Stimulated activated memory B cell treated with anti-CD40 and anti-IgM and Interleukin-4, amounts not matched to agents 10 μg/mL and 1 μg/mL and 100 μg/mL, for 72 hours (primary cell): ENCODE data around the gene VPS54.
A peak's percentile ranks its signal among the peaks of the same experiment; 100 is the strongest.
"Not testable (repeated sequence)": the region's sequence is repeated elsewhere in the genome, so short reads cannot be mapped to it uniquely, and the experiment has no call there.

Source experiments
- ATAC-seq: fragments of 150-1000 bp; cut with Tn5 transposase; 2 replicates; pipeline ENCODE4 v1.10.0; 2021
- H3K27ac Mint-ChIP-seq: one replicate; pipeline ENCODE4 v1.8.0; 2022; ENCODE audit warnings: mild to moderate bottlenecking, mixed read lengths
- H3K27me3 Mint-ChIP-seq: one replicate; pipeline ENCODE4 v1.8.0; 2022; ENCODE audit warnings: mixed read lengths
- H3K36me3 Mint-ChIP-seq: one replicate; pipeline ENCODE4 v1.8.0; 2022; ENCODE audit warnings: mixed read lengths
- H3K4me1 Mint-ChIP-seq: one replicate; pipeline ENCODE4 v1.8.0; 2022; ENCODE audit warnings: mixed read lengths
- H3K4me3 Mint-ChIP-seq: one replicate; pipeline ENCODE4 v1.8.0; 2022; ENCODE audit warnings: mild to moderate bottlenecking, moderate library complexity, mixed read lengths
- H3K9me3 Mint-ChIP-seq: one replicate; pipeline ENCODE4 v1.8.0; 2022; ENCODE audit warnings: mixed read lengths

VPS54 gene

DNA sequence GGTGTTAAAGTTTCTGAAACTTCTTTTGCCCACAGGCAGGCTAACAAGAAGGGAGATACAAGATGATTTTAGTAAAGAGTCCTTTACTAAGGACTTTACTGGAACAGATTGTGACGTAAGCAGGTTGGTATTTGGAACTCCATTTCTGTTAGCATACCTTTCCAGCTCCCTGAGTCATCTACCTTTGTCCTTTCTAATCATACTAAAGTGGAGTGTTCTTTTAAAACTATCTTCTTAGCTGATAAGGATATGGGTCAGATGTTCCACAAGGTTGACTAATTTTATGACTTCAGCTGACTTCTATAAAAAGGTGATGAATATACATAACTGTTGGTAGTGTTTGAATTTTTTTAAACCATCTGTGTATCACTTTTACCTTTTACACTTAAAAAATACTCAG, 156.4 kb downstream of the VPS54 start:
- no peaks in the 10 kb centered on the region for H3K9me3 Mint-ChIP-seq
- H3K4me1 Mint-ChIP-seq: peaks cover 15% of the 10 kb centered on the region
- H3K36me3 Mint-ChIP-seq: peaks cover 23% of the 10 kb centered on the region
- no peak for ATAC-seq
- no peaks in the 10 kb centered on the region for H3K27me3 Mint-ChIP-seq
- H3K27ac Mint-ChIP-seq: no peak overlapping the region
- H3K4me3 Mint-ChIP-seq: no peak overlapping the region

DNA sequence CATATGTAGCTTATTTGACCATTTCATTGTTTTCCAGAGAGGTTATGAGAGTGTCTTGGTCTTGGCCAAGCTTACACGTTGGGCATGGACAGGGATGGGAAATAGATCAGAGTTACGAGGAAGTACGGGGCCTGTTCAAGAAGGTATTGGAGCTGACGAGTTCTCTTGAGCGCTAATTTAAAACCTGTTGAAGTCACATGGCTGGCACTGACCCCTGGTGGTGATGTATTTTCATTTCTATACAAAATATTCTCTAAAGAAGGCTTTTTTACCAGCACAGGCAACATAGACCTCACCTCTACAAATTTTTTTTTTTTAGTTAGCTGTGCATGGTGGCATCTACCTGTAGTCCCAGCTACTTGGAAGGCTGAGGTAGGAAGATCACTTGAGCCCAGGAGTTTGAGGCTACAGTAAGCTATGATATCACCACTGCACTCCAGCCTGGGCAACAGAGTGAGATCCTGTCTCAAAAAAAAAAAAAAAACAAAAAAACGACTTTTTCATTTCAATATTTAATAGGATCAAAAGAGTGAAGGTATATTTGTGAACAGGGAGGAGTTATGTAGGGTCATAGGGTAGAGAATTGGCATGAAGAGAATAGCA, 157.9 kb downstream of the VPS54 start:
- peaks cover 12% of the 10 kb centered on the region for H3K4me1 Mint-ChIP-seq
- no peaks in the 10 kb centered on the region for H3K27me3 Mint-ChIP-seq
- no peak overlapping the region for H3K27ac Mint-ChIP-seq
- peak; percentile 57 for ATAC-seq
- no peaks in the 10 kb centered on the region for H3K9me3 Mint-ChIP-seq
- no peak overlapping the region for H3K4me3 Mint-ChIP-seq
- H3K36me3 Mint-ChIP-seq: peaks cover 30% of the 10 kb centered on the region

DNA sequence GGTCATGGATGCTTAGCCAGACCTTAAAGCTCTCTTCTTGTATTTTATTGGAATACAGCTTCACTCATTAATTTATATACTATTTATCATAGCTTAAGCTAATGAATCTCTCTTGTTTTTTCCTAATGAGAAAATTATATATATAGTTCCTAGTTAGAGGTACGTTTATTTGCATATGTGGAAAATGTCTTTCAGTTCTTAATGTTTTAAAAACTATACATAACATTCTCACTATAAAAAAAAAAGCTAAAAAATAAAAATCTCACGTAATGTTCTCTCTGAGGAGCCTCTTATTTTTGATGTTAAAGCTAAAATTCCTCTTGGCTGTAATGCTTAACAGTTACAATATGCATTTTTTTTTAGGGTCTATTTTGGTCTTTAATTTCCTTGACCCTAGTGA, 160.9 kb downstream of the VPS54 start:
- Mint-ChIP-seq H3K9me3 (no peaks in the 10 kb centered on the region), H3K4me3 (no peak overlapping the region), H3K27me3 (no peaks in the 10 kb centered on the region), H3K36me3 (peaks cover 27% of the 10 kb centered on the region), H3K4me1 (peaks cover 21% of the 10 kb centered on the region), H3K27ac (no peak overlapping the region)
- no peak for ATAC-seq

DNA sequence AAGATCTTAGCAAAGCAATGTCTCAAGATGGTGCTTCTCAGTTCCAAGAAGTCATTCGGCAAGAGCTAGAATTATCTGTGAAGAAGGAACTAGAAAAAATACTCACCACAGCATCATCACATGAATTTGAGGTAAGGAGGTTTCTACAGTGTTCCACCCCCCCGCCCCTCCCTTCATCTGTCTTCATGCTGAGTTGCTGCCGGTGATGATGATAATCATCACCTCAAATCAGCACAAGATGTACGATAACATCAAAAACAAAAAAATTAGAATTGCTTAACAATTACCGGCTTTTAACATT, 163.0 kb downstream of the VPS54 start:
- Mint-ChIP-seq H3K36me3 (peaks cover 24% of the 10 kb centered on the region), H3K27ac (no peak overlapping the region), H3K9me3 (no peaks in the 10 kb centered on the region), H3K4me1 (peaks cover 36% of the 10 kb centered on the region), H3K27me3 (no peaks in the 10 kb centered on the region), H3K4me3 (no peak overlapping the region)
- no peak for ATAC-seq

DNA sequence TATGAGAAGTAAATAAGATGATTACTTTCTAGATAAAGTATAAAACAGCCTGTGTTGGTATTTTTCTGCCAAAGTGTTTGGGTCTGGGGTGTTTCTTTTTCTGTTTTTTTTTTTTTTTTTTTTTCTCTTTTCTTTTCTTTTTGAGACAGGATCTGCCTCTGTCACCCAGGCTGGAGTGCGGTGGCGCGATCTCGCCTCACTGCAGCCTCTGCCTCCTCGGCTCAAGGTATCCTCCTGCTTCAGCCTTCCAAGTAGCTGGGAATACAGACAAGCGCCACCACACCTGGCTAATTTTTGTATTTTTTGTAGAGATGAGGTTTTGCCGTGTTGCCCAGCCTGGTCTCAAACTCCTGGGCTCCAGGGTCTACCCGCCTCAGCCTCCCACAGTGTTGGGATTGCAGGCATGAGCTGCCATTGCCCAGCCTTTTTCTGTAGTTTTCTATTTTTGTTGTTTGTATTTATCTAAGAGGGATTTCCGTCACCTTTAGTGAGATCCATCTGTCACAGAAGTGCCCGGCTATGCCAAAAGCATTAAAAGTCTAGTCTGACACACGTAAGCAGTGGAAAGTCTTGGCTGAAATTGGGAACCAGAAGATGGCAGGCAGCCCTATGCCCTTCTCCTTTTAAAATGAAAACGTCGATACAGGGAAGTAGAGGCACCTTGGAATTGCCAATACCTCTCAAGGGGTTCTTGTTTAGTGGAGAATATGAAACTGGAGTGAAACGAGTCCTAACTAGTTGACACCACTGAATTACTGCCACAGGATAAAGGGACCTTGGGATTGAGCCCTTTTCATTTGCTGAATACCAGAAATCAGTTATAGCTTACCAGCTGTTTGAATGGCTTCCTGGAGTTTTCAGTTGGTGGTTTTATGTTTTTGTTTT, 163.6 kb downstream of the VPS54 start:
- Mint-ChIP-seq H3K36me3 (peaks cover 24% of the 10 kb centered on the region), H3K4me1 (peaks cover 35% of the 10 kb centered on the region)

DNA sequence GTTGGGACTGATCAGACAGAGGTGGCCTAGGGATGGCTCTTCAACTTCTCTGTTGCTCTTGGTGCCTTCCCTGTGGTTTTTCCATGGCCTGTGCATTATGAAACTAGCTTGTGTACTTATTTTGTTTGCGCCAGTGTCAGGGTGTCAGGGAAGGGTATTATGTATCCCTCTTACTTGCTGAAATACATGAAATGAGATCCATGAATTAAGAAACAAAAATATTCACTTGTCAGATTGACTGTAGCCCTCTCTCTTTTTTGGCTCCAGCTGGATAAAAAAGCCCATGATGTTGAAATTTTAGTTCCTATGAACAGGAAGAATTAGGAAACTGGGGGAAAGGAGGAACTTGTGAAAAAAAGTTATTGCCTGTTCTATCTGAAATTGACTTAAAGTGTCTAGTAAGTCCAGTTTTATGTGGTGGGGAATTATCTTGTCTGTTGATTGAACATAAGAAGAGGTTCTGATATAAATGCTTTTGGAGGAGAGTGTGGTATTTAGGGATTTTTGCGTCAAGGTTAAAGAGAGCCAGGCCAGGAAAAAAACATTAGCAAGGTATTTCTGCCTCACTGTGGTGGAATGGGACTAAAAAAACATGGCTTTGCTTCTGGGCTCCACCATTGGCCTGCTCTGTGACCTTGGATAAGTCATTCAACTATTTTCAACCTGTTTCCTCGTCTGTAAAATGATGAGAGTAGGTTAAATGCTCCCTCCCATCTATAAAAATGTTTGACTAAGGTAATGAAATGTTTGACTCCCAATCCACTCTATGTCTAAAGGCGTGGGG, 165.5 kb downstream of the VPS54 start:
- no peak overlapping the region for H3K4me3 Mint-ChIP-seq
- no peaks in the 10 kb centered on the region for H3K9me3 Mint-ChIP-seq
- no peak overlapping the region for H3K27ac Mint-ChIP-seq
- H3K4me1 Mint-ChIP-seq: peaks cover 46% of the 10 kb centered on the region
- no peak for ATAC-seq
- no peaks in the 10 kb centered on the region for H3K27me3 Mint-ChIP-seq
- peaks cover 17% of the 10 kb centered on the region for H3K36me3 Mint-ChIP-seq

More for the DNA sequence above, 163.6 kb downstream of the VPS54 start:
- no peak overlapping the region for H3K27ac Mint-ChIP-seq
- H3K4me3 Mint-ChIP-seq: no peak overlapping the region
- H3K27me3 Mint-ChIP-seq: no peaks in the 10 kb centered on the region
- ATAC-seq: no peak
- no peaks in the 10 kb centered on the region for H3K9me3 Mint-ChIP-seq

DNA sequence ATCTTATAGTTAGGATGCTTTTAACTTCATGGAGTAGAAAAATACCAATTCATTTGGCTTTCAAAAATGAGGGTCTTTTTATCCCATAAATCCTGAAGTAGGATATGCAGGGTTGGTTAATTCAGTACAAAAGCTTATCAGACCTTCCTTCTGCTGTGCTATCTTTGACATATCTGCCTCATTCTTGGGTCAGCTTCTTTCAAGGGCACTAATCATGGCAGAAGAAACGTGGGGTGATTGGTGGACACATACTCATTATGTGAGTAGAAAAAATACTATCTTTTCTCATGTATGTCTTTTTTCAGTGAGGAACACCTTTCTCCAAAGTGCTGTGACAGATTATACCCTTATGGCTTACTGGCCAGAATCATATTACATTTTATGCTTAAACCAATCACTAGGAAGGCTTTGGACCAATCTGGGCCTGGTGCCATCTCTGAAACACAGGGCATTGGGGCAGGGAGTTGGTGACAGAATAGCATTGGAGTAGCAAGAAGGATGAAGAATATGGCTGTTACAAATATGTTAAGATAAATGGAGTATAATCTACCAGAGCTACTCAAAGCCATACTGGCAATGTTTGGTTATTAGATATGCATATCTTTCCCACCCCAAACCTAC, 167.4 kb downstream of the VPS54 start:
- Mint-ChIP-seq H3K4me1 (peaks cover 53% of the 10 kb centered on the region), H3K27ac (no peak overlapping the region), H3K9me3 (no peaks in the 10 kb centered on the region), H3K4me3 (no peak overlapping the region), H3K36me3 (peaks cover 16% of the 10 kb centered on the region), H3K27me3 (no peaks in the 10 kb centered on the region)
- no peak for ATAC-seq

DNA sequence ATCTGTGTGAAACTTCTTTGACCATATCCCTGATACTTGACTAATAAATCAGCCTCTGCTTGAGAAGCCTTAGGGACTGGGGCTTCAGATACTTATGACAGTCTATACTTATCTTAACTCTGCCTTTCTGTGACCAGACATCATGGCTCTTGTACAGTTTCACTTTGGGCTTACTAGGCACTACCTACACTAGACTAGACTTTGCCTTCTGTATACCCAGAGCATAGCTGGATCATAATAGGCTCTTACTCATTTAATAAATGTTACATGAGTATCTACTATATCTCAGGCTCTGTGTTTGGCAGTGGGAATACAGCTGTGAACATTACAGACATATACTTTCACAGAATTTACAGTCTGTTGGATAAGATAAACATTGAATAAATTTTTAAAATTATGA, 168.6 kb downstream of the VPS54 start:
- H3K27me3 Mint-ChIP-seq: no peaks in the 10 kb centered on the region
- no peaks in the 10 kb centered on the region for H3K9me3 Mint-ChIP-seq
- ATAC-seq: no peak
- H3K36me3 Mint-ChIP-seq: peaks cover 8% of the 10 kb centered on the region
- no peak overlapping the region for H3K4me3 Mint-ChIP-seq
- peaks cover 64% of the 10 kb centered on the region for H3K4me1 Mint-ChIP-seq
- H3K27ac Mint-ChIP-seq: no peak overlapping the region

DNA sequence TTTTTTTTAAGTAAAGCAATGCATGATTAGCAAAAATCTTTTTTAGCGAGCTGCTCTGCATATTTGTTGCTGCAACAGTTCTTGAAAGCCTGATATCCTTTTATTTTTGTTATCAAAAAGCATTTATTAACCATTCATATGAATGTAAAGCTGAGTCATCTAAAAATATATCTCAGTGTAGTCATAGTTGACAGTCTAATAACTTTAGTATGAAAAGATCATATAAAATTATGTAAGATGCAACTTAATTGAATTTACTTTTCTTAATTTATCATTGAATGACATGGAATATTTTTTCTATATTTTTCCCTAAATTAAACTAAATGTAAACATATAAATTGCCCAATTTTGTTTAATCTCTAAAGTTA, 169.0 kb downstream of the VPS54 start:
- Mint-ChIP-seq H3K27me3 (no peaks in the 10 kb centered on the region), H3K27ac (no peak overlapping the region), H3K4me1 (peaks cover 68% of the 10 kb centered on the region), H3K4me3 (no peak overlapping the region), H3K36me3 (peaks cover 8% of the 10 kb centered on the region), H3K9me3 (no peaks in the 10 kb centered on the region)
- no peak for ATAC-seq

DNA sequence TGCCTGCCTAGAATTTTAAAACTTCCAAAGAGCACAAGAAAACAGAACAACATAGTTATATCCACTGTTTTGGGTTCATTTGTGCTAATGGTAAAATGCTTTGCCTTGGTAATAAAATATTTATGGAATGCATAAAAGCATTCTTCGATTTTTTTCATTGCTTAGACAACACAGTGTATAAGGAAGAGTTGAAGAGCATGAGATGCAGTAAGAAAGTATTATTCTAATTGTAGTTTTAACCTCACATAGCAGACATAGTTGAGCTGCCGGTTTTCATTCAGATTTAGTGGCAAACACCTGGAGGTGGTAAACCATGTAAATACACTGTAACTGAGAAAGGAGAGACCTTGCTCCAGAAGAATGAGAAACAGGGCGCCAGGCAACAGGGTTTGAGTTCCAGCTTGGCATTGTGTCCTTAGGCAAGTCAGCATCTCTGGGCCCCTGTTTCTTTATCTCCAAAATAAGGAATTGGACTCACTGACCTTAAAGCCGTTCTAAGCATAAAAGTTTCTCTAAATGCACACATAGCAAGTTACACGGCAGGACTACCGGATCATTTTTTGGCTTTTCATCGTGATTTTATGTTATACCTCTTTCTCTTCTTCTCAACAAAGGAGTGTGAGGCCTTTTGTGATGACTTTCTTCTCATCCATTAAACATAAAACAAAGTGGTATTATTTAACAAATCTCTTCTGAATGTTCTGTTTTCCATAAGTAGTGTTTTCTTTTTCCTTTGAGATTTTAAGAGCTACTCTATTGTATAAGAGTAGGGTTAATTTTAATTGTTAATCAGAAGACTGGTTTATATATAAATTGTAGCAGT, 169.6 kb downstream of the VPS54 start:
- ATAC-seq: no peak
- no peaks in the 10 kb centered on the region for H3K9me3 Mint-ChIP-seq
- H3K36me3 Mint-ChIP-seq: peaks cover 8% of the 10 kb centered on the region
- H3K4me3 Mint-ChIP-seq: no peak overlapping the region
- peaks cover 65% of the 10 kb centered on the region for H3K4me1 Mint-ChIP-seq
- H3K27me3 Mint-ChIP-seq: no peaks in the 10 kb centered on the region
- H3K27ac Mint-ChIP-seq: no peak overlapping the region

DNA sequence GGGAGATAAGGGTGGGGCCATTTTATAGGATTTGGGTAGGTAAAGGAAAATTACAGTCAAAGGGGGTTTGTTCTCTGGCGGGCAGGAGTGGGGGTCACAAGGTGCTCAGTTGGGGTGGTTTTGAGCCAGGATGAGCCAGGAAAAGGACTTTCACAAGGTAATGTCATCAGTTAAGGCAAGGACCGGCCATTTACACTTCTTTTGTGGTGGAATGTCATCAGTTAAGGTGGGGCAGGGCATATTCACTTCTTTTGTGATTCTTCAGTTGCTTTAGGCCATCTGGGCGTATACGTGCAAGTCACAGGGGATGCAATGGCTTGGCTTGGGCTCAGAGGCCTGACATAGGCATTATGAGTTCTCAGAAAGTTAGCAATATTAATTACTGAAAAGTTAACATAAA, 171.7 kb downstream of the VPS54 start:
- H3K27me3 Mint-ChIP-seq, H3K27ac Mint-ChIP-seq, ATAC-seq, H3K9me3 Mint-ChIP-seq, H3K4me3 Mint-ChIP-seq: not testable (repeated sequence)
- Mint-ChIP-seq H3K36me3 (peaks cover 12% of the 10 kb centered on the region), H3K4me1 (peaks cover 63% of the 10 kb centered on the region)

DNA sequence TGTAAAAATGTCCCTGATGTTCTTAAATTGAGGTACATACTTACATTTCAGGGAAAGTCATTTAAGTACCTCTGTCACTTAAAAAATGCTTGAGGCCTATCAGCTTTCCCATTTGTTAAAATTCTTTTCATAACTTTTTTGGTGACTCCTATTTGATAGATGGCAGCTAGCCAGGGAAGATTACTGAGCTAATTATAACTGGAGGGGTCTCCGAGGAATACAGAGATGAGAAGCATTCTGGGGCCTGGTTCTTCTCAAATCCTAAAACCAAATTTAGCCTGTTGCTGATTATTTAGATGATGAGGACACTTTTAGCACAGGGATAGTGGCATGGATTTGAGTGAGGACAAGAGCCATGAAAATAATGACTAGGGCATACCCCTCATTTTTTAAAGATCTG, 172.7 kb downstream of the VPS54 start:
- Mint-ChIP-seq H3K4me1 (peaks cover 64% of the 10 kb centered on the region), H3K27me3 (no peaks in the 10 kb centered on the region), H3K27ac (no peak overlapping the region), H3K4me3 (no peak overlapping the region), H3K9me3 (no peaks in the 10 kb centered on the region), H3K36me3 (peaks cover 12% of the 10 kb centered on the region)
- ATAC-seq: no peak

DNA sequence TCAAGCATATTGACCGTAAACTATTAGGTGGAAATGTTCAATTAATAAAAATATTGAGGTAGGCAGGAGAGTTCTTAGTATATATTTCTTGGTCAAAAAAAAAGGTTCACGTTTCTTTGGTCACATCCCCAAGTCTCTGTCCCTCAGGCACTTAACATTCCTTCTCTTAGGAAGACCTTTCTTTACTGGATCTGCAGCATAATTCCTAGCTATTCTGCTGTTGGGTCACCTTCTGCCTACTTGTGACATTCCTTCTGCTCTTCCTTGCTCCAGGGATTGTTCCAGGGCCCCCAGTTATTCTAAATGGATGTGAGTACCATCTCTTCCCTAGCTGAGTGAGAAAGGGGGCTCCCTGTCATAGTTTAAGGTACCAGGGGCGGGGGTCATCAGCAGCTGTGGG, 173.4 kb downstream of the VPS54 start:
- Mint-ChIP-seq H3K27ac (no peak overlapping the region), H3K36me3 (peaks cover 12% of the 10 kb centered on the region), H3K4me3 (no peak overlapping the region), H3K9me3 (no peaks in the 10 kb centered on the region), H3K4me1 (peaks cover 59% of the 10 kb centered on the region), H3K27me3 (no peaks in the 10 kb centered on the region)
- ATAC-seq: no peak

DNA sequence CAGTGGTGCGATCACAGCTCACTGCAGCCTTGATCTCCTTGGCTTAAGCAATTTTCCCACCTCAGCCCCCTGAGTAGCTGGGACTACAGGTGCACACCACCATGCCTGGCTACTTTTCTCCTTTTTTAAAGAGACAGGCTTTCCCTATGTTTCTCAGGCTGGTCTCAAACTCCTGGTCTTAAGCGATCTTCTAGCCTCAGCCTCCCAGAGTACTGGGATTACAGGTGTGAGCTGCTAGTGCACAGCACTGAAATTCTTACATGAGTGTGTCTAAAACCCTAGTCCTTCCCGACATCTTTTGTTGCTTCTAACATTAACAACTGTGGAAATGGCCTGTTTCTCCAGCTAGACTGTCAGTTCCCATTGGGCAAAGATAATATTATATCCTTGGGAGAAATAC, 174.6 kb downstream of the VPS54 start:
- no peak overlapping the region for H3K27ac Mint-ChIP-seq
- no peak overlapping the region for H3K4me3 Mint-ChIP-seq

DNA sequence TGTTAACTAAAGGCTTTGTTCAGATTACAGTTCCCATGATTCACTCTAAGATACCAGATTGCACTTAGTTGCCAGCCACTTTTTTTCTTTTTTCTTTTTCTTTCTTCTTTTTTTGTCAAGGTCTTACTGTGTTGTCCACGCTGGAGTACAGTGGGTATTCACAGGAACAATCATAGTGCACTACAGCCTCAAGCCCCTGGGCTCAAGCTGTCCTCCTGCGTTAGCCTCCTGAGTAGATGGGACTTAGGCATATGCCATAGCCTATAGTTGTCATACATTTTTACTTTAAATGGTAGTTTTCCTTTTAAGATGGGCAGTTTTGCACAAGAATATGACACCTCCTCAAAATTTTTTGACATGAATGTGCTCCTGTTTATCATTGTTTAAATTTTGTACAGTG, 175.4 kb downstream of the VPS54 start:
- no peak for ATAC-seq
- H3K36me3 Mint-ChIP-seq: peaks cover 12% of the 10 kb centered on the region
- H3K9me3 Mint-ChIP-seq: no peaks in the 10 kb centered on the region
- H3K4me1 Mint-ChIP-seq: peaks cover 53% of the 10 kb centered on the region
- no peak overlapping the region for H3K4me3 Mint-ChIP-seq
- peak overlapping the region; percentile 48 for H3K27ac Mint-ChIP-seq
- no peaks in the 10 kb centered on the region for H3K27me3 Mint-ChIP-seq

More for the DNA sequence above, 174.6 kb downstream of the VPS54 start:
- no peaks in the 10 kb centered on the region for H3K9me3 Mint-ChIP-seq
- no peaks in the 10 kb centered on the region for H3K27me3 Mint-ChIP-seq
- peaks cover 60% of the 10 kb centered on the region for H3K4me1 Mint-ChIP-seq
- ATAC-seq: no peak
- peaks cover 12% of the 10 kb centered on the region for H3K36me3 Mint-ChIP-seq
